IMR-90 (cell line): Measurements from ENCODE around the gene CDK17. TPM values are rescaled to one million over a fixed set of nuclear protein-coding genes. Genes with fewer than 3 reads are reported as not detected.
"Not testable (repeated sequence)": the region's sequence is repeated elsewhere in the genome, so short reads cannot be mapped to it uniquely, and the experiment has no call there.

Source experiments
- ATAC-seq: fragments of 200-7000 bp; cut with Tn5 transposase; 2 replicates; pipeline ENCODE4 v1.9.1; 2020; ENCODE audit warnings: low read depth, mild to moderate bottlenecking, moderate library complexity
- BruUV-seq: library from RNA; stranded (reverse); fragments of 400-500 nt; replicated peaks from 2 replicates; lab custom pipeline; 2021; lab: Mats Ljungman, UMichigan
- CTCF ChIA-PET: fragments of 300-600 bp; formaldehyde crosslinking; extraction: SDS; loops from one replicate; lab custom pipeline; 2021; ENCODE audit warnings: antibody characterized with exemption; lab: Yijun Ruan, JAX
- POLR2A ChIA-PET: fragments of 300-600 bp; sonication (Branson Sonifier 250); formaldehyde crosslinking; loops from one replicate; lab custom pipeline; 2022; ENCODE audit warnings: antibody characterized with exemption; ENCODE audit not compliant: unreplicated experiment; lab: Charles Lee
- DNase-seq: peaks from one replicate; pipeline ENCODE4 v3.0.0; 2013
- H2AFZ ChIP-seq: replicated peaks from 2 replicates; pipeline ENCODE3; 2013; ENCODE audit warnings: low read length, mild to moderate bottlenecking; ENCODE audit not compliant: poor library complexity
- H2AK5ac ChIP-seq: 2 replicates; pipeline ENCODE4 v1.6.1; 2013; ENCODE audit warnings: low read depth, low read length, inconsistent platforms
- H2AK9ac ChIP-seq: replicated peaks from 2 replicates; pipeline ENCODE3; 2013; ENCODE audit warnings: mild to moderate bottlenecking, low read depth, low read length, moderate library complexity; ENCODE audit not compliant: poor library complexity
- H2BK120ac ChIP-seq: 2 replicates; pipeline ENCODE4 v1.6.1; 2013; ENCODE audit warnings: low read depth, low read length, inconsistent platforms
- H2BK15ac ChIP-seq: 3 replicates; pipeline ENCODE4 v1.6.1; 2013; ENCODE audit warnings: low read depth, low read length, inconsistent platforms
- H2BK20ac ChIP-seq: 2 replicates; pipeline ENCODE4 v1.6.1; 2013; ENCODE audit warnings: low read depth, mild to moderate bottlenecking, inconsistent platforms, low read length, moderate library complexity
- H2BK5ac ChIP-seq: 2 replicates; pipeline ENCODE4 v1.6.1; 2013; ENCODE audit warnings: mild to moderate bottlenecking, low read depth, low read length, inconsistent platforms; ENCODE audit not compliant: poor library complexity, severe bottlenecking
- H3K14ac ChIP-seq: replicated peaks from 2 replicates; pipeline ENCODE4 v1.6.1; 2013; ENCODE audit warnings: low read depth, low read length, inconsistent platforms
- H3K18ac ChIP-seq: 2 replicates; pipeline ENCODE4 v1.6.1; 2013; ENCODE audit warnings: low read depth, low read length, control low read depth
- H3K23ac ChIP-seq: 2 replicates; pipeline ENCODE4 v1.6.1; 2013; ENCODE audit warnings: low read depth, low read length, inconsistent platforms
- H3K27ac ChIP-seq: 2 replicates; pipeline ENCODE4 v1.5.1; 2013; ENCODE audit warnings: mild to moderate bottlenecking, control low read depth, low read length; ENCODE audit not compliant: insufficient read depth
- H3K27me3 ChIP-seq: 2 replicates; pipeline ENCODE4 v1.6.1; 2013; ENCODE audit warnings: low read length; ENCODE audit not compliant: control insufficient read depth, insufficient read depth
- H3K36me3 ChIP-seq: 2 replicates; pipeline ENCODE4 v1.6.1; 2013; ENCODE audit warnings: low read length, mixed read lengths; ENCODE audit not compliant: control insufficient read depth, insufficient read depth
- H3K4ac ChIP-seq: 2 replicates; pipeline ENCODE4 v1.6.1; 2013; ENCODE audit warnings: low read depth, low read length, inconsistent platforms
- H3K4me1 ChIP-seq: 2 replicates; pipeline ENCODE4 v1.6.1; 2013; ENCODE audit warnings: low read length, mixed read lengths; ENCODE audit not compliant: control insufficient read depth, insufficient read depth
- H3K4me2 ChIP-seq: 2 replicates; pipeline ENCODE4 v1.6.1; 2013; ENCODE audit warnings: low read depth, mild to moderate bottlenecking, control low read depth, low read length, moderate library complexity
- H3K4me3 ChIP-seq: 2 replicates; pipeline ENCODE4 v1.5.1; 2013; ENCODE audit warnings: low read depth, mild to moderate bottlenecking, control low read depth, low read length, moderate library complexity; ENCODE audit not compliant: insufficient read depth
- H3K56ac ChIP-seq: 2 replicates; pipeline ENCODE4 v1.6.1; 2013; ENCODE audit warnings: low read length, inconsistent platforms; ENCODE audit not compliant: insufficient read depth; ENCODE audit errors: extremely low read depth
- H3K79me1 ChIP-seq, 2 experiments: 2 replicates each; pipeline ENCODE4 v1.6.1; 2013; ENCODE audit warnings: low read length in 2 of 2, inconsistent platforms in 1 of 2, low read depth in 1 of 2
- H3K9ac ChIP-seq: 2 replicates; pipeline ENCODE4 v1.6.1; 2013; ENCODE audit warnings: low read depth, low read length, control low read depth
- H3K9me1 ChIP-seq: 2 replicates; pipeline ENCODE4 v1.6.1; 2013; ENCODE audit warnings: low read length, inconsistent platforms; ENCODE audit not compliant: insufficient read depth
- H3K9me3 ChIP-seq: 2 replicates; pipeline ENCODE4 v1.6.1; 2013; ENCODE audit warnings: low read length; ENCODE audit not compliant: control insufficient read depth, insufficient read depth
- H4K20me1 ChIP-seq: 2 replicates; pipeline ENCODE4 v1.6.1; 2013; ENCODE audit warnings: low read length, inconsistent platforms; ENCODE audit not compliant: insufficient read depth
- H4K5ac ChIP-seq: 2 replicates; pipeline ENCODE4 v1.6.1; 2013; ENCODE audit warnings: mild to moderate bottlenecking, low read depth, low read length, control low read depth
- H4K8ac ChIP-seq, 2 experiments: 2 replicates each; pipeline ENCODE4 v1.6.1; 2013; ENCODE audit warnings: low read depth in 2 of 2, low read length in 2 of 2, control low read depth in 1 of 2, inconsistent platforms in 1 of 2
- H4K91ac ChIP-seq: 2 replicates; pipeline ENCODE4 v1.6.1; 2013; ENCODE audit warnings: low read depth, low read length, inconsistent platforms; ENCODE audit not compliant: insufficient read depth
- WGBS, 2 experiments: methylation state at CpG; one replicate each; pipeline versions ENCODE4 v1.1.5 to v1.1.7; 2013; ENCODE audit warnings: missing lambda C conversion rate in 2 of 2; ENCODE audit not compliant: insufficient read length in 1 of 2; ENCODE audit errors: extremely low coverage in 2 of 2; 5-methylcytosine and 5-hydroxymethylcytosine counted together
- dilution Hi-C: fragments of 300-500 bp; cut with HindIII; formaldehyde crosslinking; loops from one replicate; pipeline ENCODE4 v1.14.3; 2018; ENCODE audit warnings: low sequenced_read_pairs; ENCODE audit not compliant: unreplicated experiment
- in situ Hi-C: fragments of 300-500 bp; cut with MboI; formaldehyde crosslinking; loops from 3 replicates; pipeline ENCODE4 v1.14.3; 2019; ENCODE audit warnings: low sequenced_read_pairs, inconsistent platforms, mixed read lengths
- intact Hi-C: fragments of 100-400 bp; cut with micrococcal nuclease; formaldehyde crosslinking; loops from 2 replicates; pipeline ENCODE4 v1.10.0; 2022
- polyA plus RNA-seq, 3 experiments: library from polyadenylated mRNA; depleted of rRNA; stranded (reverse); fragments of >200 nt; gene quantifications; 2 replicates each; pipeline ENCODE4 v1.2.3, GENCODE V29; 2012; ENCODE audit warnings: low replicate concordance in 1 of 3
- total RNA-seq: library from RNA; depleted of rRNA; stranded (reverse); fragments of >200 nt; gene quantifications from 2 replicates; pipeline ENCODE4 v1.2.3, GENCODE V29; 2012

The CDK17 gene
- total and polyA plus RNA-seq, 2 of the 4 experiments (the other 2 are of a cell fraction), result 14.5 to 50.2 TPM

GRCh38 chr12:96317801-96318200 lies 82.4 kb downstream of the CDK17 start:
- H3K36me3 ChIP-seq, BruUV-seq, POLR2A ChIA-PET, H2BK20ac ChIP-seq, H2AK5ac ChIP-seq, H4K91ac ChIP-seq, H3K4me1 ChIP-seq, H3K14ac ChIP-seq, H3K9me1 ChIP-seq, H3K9ac ChIP-seq, H2BK15ac ChIP-seq, H2BK120ac ChIP-seq, H3K9me3 ChIP-seq, H3K27me3 ChIP-seq, H3K4me2 ChIP-seq, H3K23ac ChIP-seq, in situ Hi-C loops, ATAC-seq, H4K5ac ChIP-seq, DNase-seq, H2AK9ac ChIP-seq, H3K18ac ChIP-seq, H3K27ac ChIP-seq, H2BK5ac ChIP-seq, CTCF ChIA-PET, dilution Hi-C loops, H4K8ac ChIP-seq, H2AFZ ChIP-seq, H3K4ac ChIP-seq, H3K56ac ChIP-seq, intact Hi-C loops, H3K4me3 ChIP-seq: not testable (repeated sequence)
- Histone ChIP-seq H4K20me1 (peaks cover 10% of the 10 kb centered on the region), H3K79me1 (peaks cover 3 to 25% of the 10 kb centered on the region in 2 experiments; a peak in 3 of 4 replicates)
- no CpG with 5 or more reads among the region's 2 CpGs for WGBS, 2 experiments

GRCh38 chr12:96315741-96316481 lies 84.3 kb downstream of the CDK17 start:
- H3K27ac ChIP-seq, H3K9me3 ChIP-seq, H3K27me3 ChIP-seq, in situ Hi-C loops, H2BK15ac ChIP-seq, POLR2A ChIA-PET, DNase-seq, H2BK5ac ChIP-seq, ATAC-seq, H3K56ac ChIP-seq, H3K36me3 ChIP-seq, intact Hi-C loops, dilution Hi-C loops, H2BK20ac ChIP-seq, BruUV-seq, H2AFZ ChIP-seq, H2AK5ac ChIP-seq, H3K23ac ChIP-seq, H3K9me1 ChIP-seq, H2AK9ac ChIP-seq, H2BK120ac ChIP-seq, H3K4me1 ChIP-seq, H3K18ac ChIP-seq, H3K4ac ChIP-seq, H4K91ac ChIP-seq, H3K14ac ChIP-seq: not testable (repeated sequence)
- CTCF ChIA-PET, result interaction anchor here (0.9 kb wide), 1 partner anchor 31 kb away, joined by 5 read pairs; no protein-coding TSS in a partner anchor
- H3K4me2 ChIP-seq, result peak overlapping the region; percentile 56
- H3K9ac ChIP-seq, result 0 out of 2 replicates have a peak overlapping the region, but pooled peaks have one; percentile 6
- 0 out of 2 replicates have a peak overlapping the region, but pooled peaks have one; percentile 56 for H4K5ac ChIP-seq
- WGBS, 2 experiments, result 85% methylated on average over 6 of the region's 33 CpGs; no CpG with 5 or more reads in 1 of the 2 experiments
- H4K8ac ChIP-seq, result peak overlapping the region in 1 of 2 experiments; percentile 11; a peak in 1 of 4 replicates
- H3K79me1 ChIP-seq, result peaks cover 3 to 22% of the 10 kb centered on the region in 2 experiments; a peak in 3 of 4 replicates
- peaks cover 10% of the 10 kb centered on the region for H4K20me1 ChIP-seq
- peak overlapping the region; percentile 32; the same call in 1 of the 2 replicates for H3K4me3 ChIP-seq
